HL-60/S4 treated with retinoic acid at 250 ng/mL for 4 days and 3 days (cell line): ENCODE data around the gene RSRC2.
"Not testable (repeated sequence)": the region's sequence is repeated elsewhere in the genome, so short reads cannot be mapped to it uniquely, and the experiment has no call there.

Source experiments
- in situ Hi-C: fragments of 300-500 bp; cut with MboI; formaldehyde crosslinking; loops from 2 replicates; pipeline ENCODE4 v1.7.0; 2022; ENCODE audit warnings: low sequenced_read_pairs

Gene RSRC2

DNA sequence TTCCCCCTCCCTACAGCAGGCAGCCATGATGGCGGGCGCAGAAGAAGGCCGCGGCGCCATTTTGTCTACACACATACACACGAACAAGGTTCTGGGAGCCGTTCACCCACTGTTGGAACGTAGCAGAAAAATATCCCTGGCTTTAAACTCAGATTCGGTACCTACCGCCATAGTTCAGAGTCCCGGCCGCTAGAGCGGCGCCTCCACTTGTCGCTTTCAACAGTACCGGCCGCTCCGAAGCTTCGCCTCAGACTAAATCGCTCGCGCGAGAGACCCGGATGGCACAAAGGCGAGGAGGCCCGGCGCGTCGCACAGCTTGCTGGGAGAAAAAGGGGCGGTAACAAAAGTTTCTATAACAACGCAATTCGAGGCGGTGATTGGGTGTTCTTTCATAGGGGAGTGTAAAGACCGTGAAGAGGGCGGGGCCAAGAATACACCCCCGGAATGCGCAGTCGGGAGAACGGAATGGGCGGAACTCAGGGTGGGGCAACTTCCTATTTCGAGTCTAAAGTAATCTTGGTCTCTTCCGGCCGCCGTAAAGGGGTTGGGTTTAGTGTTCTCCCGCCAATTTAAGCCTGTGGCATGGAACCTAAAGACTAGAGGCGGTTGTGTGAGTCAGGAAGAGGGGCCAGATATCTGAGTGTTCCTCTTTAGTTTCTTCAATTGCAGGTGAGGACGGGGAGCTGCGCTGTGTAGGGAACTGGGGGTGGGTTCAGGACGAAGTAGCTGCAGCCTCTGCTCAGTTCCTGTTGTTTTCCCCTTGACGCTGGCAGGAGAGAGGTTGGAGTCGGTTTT lies at the start of gene RSRC2, which contains the start of gene KNTC1:
Gene RSRC2 (minus strand): TSS at position 254 of the 795 bp plus-strand sequence. CDS start 83 bp downstream, at position 171.
Gene KNTC1 (plus strand): TSS at position 567 of the 795 bp plus-strand sequence. CDS start 2,815 bp downstream, outside the sequence.
- in situ Hi-C loops = no loop called here

DNA sequence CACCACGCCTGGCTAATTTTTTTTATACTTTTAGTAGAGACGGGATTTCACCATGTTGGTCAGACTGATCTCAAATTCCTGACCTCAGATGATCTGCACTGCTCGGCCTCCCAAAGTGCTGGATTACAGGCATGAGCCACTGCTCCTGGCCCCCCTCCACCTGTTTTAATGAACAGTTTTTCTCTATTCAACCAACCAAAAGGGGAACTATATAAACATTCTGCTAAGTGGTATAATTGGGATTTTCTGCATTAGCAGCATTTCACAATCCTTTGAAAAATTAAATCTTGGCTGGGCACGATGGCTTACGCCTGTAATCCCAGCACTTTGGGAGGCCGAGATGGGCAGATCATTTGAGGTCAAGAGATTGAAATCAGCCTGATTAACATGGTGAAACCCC lies 45.1 kb upstream of the RSRC2 start:
- in situ Hi-C loops = no loop called here

- in situ Hi-C loops = not testable (repeated sequence)
Measured at GRCh38 chr12:122570006-122570405, 43.3 kb upstream of the RSRC2 start.

GRCh38 chr12:122569288-122569687 lies 42.6 kb upstream of the RSRC2 start:
- in situ Hi-C loops = no loop called here

DNA sequence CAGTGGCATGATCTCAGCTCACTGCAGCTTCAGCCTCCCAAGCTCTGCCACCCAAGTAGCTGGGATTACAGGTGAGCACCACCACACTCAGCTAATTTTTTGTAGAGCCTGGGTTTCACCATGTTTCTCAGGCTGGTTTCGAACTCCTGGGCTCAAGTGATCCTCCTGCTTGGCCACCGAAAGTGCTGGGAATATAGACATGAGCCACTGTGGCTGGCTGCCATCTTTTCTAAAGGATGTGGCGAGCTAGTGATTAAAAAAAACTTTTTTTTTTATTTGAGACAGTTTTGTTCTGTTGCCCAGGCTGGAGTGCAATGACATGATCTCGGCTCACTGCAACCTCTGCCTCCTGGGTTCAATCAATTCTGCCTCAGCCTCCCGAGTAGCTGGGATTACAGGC lies 40.1 kb upstream of the RSRC2 start:
- in situ Hi-C loops = not testable (repeated sequence)

GRCh38 chr12:122563361-122563760 lies 36.6 kb upstream of the RSRC2 start:
- in situ Hi-C loops = no loop called here

DNA sequence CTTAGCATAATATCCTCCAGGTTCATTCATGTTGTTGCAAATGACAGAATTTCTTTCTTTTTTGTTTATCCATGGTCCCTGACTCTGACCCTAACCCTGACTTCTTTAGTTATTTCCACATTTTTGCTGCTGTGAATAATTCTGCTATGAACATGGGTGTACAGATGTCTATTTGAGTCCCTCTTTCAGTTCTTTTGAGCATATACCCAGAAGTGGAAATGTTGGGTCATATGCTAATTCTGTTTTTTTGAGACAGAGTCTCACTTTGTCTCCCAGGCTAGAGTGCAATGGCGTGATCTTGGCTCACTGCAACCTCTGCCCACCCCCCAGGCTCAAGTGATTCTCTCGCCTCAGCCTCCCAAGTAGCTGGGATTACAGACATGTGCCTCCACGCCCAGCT lies 33.4 kb upstream of the RSRC2 start:
- in situ Hi-C loops = no loop called here

DNA sequence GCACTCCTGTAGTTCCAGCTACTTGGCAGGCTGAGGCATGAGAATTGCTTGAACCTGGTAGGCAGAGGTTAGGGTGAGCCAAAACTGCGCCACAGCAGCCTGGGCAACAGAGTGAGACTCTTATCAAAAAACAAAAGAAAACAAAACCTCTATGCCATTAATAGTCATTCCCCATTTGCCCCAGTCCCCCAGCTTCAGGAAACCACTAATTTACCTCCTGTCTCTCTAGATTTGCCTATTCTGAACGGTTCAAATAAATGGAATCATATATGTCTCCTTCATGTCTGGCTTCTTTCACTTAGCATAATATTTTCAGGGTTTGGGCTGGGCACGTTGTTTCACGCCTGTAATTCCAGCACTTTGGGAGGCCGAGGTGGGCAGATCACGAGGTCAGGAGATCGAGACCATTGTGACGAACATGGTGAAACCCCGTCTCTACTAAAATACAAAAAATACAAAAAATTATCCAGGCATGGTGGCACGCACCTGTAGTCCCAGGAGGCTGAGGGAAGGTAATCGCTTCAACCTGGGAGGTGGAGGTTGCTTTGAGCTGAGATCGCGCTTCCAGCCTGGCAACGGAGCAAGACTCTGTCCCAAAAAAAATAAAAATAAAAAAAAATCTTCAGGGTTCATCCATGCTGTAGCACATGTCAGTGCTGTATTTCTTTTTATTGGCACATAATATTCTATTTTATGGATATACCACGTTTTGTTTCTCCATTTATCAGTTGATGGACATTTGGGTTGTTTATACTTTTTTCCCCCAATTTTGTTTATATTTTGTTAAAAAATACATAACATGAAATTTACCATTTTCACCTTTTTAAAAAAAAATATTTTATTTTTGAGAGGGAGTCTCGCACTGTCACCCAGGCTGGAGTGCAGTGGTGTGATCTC lies 32.3 kb upstream of the RSRC2 start:
- in situ Hi-C loops = no loop called here

DNA sequence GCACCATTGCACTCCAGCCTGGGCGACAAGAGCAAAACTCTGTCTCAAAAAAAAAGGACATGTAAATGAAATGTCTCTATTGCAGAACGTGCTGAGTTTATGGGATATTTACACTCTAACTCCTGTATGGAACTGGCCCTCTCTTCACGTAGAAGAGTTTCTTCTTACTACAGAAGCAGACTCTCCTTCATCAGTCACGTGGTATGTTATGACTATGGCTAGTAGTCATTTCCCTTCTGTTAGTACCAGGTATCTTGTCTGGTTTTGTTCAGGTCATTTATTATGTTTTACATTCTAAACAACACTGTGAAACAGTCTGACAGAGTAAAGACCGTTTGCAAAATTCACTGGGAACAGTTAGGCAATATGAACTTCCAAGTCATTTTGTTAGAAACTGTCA lies 20.6 kb upstream of the RSRC2 start:
- in situ Hi-C loops = no loop called here

- in situ Hi-C loops = no loop called here
Measured at GRCh38 chr12:122545855-122546254, 19.1 kb upstream of the RSRC2 start.

- in situ Hi-C loops = no loop called here
Measured at GRCh38 chr12:122544537-122544936, 17.8 kb upstream of the RSRC2 start.

DNA sequence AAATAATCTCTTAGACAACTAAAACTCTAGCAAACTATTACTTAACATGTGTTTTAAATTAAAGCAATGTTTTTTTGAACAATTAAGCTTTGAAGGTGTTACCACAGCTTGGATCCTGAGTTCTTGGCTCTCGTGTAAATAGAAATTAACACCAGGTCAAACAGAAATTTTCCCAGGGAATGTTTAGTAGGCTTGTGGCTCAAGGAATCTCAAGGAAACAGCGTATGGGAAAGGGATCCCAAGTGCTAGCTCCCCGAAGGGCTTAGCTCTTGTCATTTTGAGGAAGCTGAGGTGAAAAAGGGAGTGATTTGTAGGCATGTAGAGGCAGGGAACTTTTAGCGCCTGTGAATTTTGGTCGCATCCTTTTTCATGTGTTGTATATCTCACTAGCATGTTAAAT lies 11.8 kb upstream of the RSRC2 start:
- in situ Hi-C loops = no loop called here

DNA sequence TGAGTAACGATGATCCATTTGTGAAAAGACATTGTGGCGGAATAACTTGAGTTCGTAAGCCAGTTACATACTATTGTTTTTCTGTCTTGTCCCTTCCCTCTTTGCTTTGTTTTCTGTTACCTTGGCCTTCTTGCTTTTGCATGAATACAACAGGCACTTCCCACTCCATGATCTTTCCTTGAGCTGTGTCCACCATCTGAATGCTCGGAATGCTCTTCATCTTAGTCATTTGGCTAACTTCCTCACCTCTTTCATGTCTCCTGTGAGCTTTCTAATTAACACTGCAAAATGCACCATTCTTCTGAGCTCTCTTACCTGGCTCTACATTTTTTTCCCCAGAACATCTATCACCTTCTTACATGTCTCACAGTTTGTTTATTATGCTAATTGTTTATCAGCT lies 10.3 kb upstream of the RSRC2 start:
- in situ Hi-C loops = no loop called here

GRCh38 chr12:122533856-122534255 lies 7.1 kb upstream of the RSRC2 start:
- in situ Hi-C loops = no loop called here

GRCh38 chr12:122528992-122529391 lies 2.3 kb upstream of the RSRC2 start:
- in situ Hi-C loops = no loop called here

GRCh38 chr12:122528582-122528981 lies 1.8 kb upstream of the RSRC2 start:
- in situ Hi-C loops = no loop called here

- in situ Hi-C loops = no loop called here
Measured at GRCh38 chr12:122527478-122527944, 775 bp upstream of the RSRC2 start.

GRCh38 chr12:122523846-122524718 lies 2.7 kb downstream of the RSRC2 start:
- in situ Hi-C loops = no loop called here

- in situ Hi-C loops = no loop called here
Measured at GRCh38 chr12:122523280-122523679, 3.5 kb downstream of the RSRC2 start.

GRCh38 chr12:122520676-122521075 lies 6.1 kb downstream of the RSRC2 start:
- in situ Hi-C loops = no loop called here

- in situ Hi-C loops = no loop called here
Measured at GRCh38 chr12:122519418-122519817, 7.3 kb downstream of the RSRC2 start.
